Endothelial cell of hepatic sinusoid (primary cell): ENCODE results near the gene SRGAP1.

Experiments
- in situ Hi-C: cut with HindIII; loops from 2 replicates; pipeline ENCODE4 v1.10.0; 2017; ENCODE audit warnings: low sequenced_read_pairs

The SRGAP1 gene

DNA sequence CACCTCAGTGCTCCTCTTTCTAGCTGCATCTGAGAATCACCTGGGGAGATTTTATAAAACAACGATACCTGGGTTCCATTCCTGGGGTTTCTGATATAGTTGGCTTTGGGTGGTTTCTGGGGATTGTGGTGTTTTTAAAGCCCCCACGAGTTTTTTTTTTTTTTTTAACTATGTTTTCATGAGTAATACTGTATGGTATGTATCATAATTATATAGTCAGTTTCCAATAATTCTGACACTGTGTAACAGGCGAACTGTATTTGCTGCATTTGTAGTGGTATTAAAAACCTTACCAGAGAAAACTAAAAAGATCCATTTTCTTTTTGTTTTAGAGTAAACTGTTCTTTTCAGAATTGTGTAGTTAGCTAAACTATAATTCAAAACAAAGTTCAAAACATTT, 84.9 kb downstream of the SRGAP1 start:
- in situ Hi-C loops = loop anchor here (5.0 kb wide), 1 partner anchor 62 kb away; no protein-coding TSS in a partner anchor

DNA sequence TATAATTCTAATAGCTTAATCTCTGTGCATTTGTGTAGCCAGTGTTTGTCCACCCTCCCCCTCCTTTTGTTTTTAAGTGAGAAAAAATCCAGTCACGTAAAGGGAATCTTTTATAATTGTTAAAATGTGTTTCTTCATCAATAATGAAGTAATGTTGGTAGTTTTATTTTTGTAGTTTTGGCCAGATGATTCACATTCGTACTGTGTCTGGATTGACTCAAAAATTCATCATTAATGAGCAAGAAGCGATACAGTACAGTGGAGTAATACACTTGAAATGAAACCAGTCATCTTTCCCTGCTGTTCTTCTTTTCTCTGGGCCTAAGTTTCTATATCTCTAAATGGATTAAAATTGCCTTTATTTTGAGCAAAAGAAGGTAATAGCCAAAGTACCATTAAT, 86.5 kb downstream of the SRGAP1 start:
- in situ Hi-C loops = no loop called here

DNA sequence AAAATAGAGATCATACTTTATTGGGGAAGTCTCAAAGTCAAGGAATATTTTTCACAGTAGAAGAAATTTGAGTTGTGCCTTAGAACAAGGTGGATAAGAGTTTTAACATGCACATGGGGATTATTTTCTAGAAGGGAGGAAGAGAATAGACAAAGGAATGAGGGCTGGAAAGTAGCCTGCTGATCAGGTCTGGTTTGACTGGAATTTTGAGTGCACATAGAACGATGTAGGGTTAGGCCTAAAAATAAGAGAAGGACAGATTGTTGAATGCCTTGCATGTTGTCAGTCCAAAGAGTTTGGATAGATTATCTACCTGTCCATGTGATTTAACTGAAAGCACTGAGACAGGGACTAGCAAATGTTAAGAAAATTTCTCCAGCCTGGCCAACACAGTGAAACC, 87.2 kb downstream of the SRGAP1 start:
- in situ Hi-C loops = no loop called here

DNA sequence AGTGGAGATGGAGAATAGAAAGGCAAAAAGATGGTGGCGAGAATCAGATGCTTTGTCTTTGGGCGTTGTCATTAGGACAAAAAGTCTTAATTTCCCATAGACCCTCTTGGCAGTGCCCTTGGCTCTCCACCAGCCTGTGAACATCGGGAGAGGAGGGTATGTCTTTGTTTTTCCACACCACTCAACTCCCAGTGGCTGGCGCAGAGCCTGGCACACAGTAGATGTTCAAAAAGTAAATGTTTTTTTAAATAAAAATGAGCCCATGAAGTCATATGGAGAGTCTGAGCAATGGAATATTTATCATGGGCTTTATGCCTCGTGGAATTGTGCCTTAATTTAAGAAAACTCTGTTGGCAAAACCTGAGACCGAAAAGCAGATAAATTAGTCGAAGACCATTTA, 90.4 kb downstream of the SRGAP1 start:
- in situ Hi-C loops = no loop called here

DNA sequence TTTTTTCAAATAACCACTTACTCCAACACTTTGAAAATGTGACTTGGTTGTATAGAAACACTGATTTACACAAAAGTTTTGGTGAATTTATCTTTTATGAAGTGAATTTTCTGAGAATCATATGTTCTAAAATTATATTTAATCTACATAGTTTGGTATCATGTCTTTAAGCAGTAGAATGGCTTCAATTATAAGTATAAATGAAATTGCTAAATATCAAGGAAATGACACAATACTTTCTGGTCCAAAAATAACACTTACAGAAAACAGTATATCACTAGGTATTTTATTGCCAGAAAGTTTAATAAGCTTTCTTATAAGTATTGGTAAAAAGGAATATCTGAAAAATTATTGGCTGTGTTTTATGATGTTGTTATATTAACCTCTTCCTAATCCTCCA, 90.9 kb downstream of the SRGAP1 start:
- in situ Hi-C loops = no loop called here

DNA sequence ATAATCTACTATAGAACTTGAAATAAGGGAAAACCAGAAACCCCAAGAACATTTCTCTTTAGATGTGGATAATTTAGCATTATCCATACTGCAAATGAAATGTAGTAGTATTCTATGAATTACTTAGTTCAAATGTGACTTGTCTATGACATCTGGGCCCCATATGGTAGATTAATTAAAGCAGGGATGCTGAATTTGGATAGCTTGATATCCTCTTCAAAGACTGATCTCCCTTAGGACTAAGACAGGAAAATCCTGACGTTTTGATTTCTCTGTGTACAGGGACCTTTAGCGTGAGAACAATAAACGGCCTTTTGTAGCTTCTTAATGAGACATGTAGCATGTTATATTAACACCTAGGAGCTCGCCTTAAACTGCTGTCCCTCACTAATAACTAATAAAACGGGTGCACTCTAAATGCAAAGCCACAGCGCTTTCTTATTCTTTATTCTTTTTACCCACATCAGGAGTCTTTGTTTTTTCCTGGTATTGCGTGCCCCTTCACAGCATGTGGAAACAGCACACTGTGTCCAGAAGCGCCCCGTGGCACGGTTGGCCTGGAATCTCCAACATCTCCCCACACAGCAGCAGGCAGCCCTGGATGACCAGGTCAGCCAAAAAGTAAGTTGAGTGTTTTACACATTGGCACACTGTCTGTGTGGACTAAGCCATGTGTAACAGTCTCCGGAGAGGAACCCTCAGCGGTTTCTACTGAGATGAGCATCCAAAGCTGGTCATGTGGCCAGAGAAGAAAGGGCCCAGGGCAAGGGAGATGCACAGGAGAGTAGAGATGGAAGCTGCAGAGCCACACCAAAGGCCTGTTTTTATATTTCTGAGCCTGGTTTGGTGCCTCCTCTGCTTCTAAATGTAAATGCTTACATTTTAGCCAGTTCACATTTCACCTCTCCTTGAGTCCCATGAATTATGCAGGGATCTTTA, 93.1 kb downstream of the SRGAP1 start:
- in situ Hi-C loops = no loop called here

DNA sequence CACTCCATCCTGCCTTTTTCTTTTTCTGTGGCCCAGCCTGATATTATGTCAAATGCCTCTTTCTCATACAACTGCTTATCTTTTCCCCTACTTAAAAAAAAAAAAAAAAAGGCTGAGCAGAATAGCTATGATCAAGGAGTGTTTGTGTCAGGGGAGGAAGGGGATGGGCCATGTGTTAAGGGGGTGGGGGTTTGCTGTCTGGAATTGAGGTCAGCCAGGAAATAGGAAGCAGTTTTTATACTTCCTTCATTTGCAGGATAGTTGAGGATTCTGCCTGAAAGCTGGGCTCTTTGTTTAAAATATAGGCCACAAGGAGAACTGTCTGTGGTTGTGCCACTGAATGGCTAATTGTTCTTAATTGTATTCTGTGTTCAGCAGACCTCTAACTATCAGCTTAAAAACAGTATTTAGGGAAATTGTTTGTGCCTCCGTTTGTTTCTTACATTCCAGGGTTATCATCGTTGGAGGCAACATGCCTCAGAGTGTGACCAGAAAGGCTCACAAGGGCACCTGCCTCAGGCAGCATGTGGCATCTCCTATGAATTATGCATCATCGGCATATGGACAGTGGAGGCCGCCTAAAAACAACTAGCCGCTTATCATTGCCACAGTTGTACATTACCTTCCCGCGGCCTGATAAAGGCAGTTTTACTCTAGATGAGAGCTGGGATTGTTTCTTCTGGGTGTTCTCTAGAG, 96.0 kb downstream of the SRGAP1 start:
- in situ Hi-C loops = no loop called here

DNA sequence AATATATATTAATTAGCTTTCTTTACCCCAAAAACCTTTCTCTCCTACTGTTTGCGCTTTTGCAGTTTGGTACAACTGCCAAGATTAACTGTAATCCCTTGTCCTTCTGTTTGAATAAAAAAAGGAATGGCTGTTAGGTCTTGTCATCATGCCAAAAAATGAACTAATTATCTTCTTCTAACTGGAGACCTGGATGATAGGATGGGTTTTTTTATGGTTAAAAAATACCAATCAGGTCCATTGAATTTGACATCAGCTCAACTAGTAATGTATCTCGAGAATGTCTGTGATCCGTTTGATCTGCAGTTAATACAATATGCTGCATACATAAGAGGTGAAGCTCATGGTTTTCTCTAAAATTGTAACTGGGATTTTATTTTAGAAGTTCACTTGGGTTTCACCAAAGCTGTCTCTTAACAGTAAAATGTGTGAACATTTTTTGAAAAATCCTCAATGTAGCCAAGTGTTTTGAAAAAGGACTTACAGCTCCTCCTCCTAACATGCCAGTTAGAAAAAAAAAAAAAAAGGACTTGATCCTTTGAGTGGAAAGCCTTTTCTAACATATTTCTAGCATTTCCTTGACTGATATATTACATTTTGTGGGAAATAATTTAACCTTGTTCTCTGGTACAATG, 96.8 kb downstream of the SRGAP1 start:
- in situ Hi-C loops = no loop called here

DNA sequence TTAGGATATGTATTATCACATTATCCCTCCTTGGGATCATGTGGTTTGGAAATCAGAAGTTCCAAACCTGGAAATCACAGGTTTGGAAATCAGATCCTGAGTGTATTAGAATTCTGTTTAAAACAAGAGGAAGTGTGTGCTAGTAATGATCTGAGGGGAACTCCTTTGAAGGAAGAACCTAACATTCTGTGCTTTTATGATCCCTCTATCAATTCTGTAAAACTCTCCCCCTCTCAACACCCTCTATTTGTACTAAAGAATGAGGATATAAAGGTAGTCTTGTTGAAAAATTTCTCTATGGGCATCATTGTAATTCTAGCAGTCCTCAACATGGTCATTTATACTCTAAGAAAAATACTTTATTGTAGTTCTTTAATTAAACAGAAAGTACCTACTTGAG, 97.4 kb downstream of the SRGAP1 start:
- in situ Hi-C loops = no loop called here

DNA sequence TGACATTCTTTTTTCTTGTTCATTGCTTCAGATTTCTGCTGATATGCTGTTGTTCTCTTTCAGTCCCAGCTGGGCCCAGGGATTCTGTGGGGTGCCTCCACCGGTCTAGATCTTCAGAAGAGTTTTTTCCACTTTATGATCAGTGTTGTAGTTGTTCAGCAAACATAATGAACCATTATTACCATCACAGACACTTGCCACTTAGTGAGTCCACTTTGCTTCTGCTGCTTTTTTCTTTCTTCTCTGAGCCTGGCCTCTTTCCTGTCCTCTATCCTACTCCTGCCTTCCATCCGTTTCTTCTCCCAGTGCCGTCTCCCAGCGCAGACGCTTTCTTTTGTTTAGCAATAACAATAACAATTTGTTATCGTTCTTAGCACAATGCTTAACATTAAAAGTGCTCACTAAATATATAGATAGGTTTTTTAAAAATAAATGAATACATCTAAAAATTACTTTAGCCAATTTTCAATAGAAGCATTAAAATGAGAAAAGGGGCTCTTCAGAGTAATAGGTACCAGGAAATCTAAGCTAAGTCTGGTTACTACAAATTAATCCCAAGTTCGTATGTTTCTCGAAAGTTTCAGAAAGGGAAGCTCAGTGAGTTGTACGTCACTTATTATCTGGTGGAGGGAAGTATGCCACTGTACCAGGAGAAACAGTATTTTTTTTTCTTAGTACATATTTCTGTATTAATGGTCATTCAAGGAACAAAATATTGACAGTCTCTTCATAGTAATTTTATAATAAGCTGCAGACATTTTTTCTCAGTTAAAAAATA, 98.2 kb downstream of the SRGAP1 start:
- in situ Hi-C loops = no loop called here

DNA sequence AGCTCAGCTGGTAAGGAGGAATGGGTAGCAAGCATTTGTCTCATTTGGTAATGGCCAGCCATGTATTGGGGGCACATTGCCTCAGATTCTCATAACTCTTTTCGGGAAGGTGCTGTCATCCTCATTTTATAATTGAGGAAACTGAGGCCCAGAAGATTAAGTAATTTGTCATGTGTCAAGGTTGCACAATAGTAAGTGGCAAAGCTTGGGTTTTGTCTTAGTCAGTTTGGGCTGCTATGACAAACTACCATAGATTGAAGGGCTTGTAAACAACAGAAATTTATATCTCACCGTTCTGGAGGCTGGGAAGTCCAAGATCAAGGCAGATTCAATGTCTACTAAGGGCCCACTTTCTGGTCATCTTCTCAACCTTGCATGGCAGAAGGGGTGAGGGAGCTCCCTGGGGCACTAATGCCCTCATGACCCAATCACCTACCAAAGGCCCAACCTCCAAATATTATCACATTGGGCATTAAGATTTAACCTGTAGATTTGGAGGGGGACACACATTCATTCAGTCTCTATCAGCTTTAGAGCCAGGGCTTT, 99.6 kb downstream of the SRGAP1 start:
- in situ Hi-C loops = no loop called here

DNA sequence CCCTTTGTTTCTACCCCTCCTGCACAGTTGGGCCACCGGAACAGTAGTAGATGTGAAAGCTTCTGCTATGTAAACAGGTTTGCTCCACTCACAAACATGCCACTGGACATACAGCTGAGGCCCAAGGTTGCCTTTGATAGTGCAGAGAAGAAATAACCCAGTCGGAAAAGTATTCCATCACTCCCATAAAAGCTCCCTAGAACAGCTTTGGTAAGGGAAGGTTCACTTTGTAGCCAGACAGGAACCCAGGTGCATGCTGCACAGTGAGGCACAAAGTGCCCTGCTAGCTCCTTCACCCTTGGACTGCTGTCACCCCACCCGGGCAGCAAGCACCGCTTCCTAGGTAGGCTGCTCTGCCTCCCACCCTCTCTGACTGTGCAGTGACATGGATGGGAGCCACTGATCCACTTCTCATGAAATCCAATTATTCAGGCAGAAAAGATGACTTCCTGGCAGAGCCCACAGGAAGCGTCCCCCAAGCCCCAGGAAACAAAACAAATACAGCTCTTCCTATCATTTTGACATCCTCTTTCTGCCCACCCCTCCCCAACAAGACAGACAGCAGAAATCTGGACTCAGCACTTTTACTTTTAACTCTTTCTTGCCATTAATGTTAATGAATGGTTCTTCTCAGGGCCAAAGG, 100.2 kb downstream of the SRGAP1 start:
- in situ Hi-C loops = no loop called here

DNA sequence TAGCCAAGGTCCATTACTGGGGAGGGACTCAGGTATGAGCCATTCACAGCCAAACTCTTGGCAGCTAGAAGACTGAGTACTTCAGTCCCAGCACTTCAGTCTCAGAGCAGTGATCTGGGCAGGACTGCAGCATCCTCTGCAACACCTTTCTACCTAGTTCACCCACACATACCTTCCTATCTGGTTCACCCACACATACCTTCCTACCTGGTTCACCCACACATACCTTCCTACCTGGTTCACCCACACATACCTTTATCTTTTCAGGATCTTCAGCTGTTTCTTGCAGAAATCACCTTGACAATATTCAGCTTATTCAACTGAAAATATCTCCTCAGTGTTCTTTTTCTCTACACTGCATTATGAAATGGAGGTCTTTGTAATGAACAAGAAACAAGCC, 101.3 kb downstream of the SRGAP1 start:
- in situ Hi-C loops = no loop called here

DNA sequence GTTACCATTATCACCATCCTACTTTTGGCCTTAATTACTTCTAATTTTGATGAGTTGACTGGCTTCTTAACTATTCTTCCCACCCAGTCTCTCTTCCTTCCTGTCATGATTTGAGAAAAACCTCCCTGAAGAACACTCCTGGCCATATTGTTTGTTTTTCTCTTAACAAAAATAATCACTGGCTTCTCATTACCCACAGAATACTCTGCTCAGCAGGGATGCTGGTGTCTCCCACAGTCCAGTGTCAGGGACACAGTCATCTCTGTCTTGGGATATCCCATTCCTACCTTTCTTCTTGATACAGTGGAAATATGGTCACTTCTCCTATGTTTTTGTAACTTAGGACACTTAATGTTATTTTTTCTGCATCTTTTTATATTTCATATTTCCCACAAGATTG, 103.7 kb downstream of the SRGAP1 start:
- in situ Hi-C loops = no loop called here

DNA sequence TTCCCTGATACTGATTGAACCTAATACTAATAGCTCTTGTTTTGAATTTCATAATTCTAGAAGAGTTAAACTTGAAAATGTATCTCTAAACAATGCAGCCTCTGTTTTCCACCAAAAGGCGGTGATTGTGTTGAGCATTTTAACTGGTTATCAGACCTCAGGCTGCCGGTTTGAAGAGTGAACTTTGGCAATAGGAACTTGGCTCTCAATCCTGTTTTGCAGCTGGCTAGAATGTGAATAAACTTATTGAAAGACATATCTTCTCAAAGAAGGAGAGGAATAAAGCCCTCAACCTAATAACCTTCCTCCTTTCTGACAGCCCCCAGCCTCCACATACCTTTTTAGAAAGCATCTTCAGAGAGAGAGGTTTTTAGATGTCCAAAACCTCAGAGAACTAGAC, 105.4 kb downstream of the SRGAP1 start:
- in situ Hi-C loops = no loop called here

DNA sequence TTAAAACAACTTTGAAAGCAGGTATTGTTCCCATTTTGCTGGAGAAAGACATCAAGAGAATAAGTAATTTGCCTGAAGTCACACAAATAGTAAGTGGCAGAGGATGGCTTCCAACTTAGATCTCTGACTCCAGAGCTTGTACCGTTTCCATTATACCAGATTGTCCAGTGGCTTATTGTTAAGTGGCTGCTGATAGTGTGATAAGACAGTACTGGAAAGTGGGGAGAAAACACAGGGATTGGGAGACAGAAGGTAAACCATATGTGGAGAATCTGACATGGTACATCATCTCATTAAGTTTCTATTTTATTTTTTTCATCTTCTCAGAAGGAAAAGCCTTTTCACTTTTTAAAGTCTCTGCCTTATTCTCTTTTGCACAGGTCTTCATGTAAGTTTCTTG, 108.5 kb downstream of the SRGAP1 start:
- in situ Hi-C loops = no loop called here

DNA sequence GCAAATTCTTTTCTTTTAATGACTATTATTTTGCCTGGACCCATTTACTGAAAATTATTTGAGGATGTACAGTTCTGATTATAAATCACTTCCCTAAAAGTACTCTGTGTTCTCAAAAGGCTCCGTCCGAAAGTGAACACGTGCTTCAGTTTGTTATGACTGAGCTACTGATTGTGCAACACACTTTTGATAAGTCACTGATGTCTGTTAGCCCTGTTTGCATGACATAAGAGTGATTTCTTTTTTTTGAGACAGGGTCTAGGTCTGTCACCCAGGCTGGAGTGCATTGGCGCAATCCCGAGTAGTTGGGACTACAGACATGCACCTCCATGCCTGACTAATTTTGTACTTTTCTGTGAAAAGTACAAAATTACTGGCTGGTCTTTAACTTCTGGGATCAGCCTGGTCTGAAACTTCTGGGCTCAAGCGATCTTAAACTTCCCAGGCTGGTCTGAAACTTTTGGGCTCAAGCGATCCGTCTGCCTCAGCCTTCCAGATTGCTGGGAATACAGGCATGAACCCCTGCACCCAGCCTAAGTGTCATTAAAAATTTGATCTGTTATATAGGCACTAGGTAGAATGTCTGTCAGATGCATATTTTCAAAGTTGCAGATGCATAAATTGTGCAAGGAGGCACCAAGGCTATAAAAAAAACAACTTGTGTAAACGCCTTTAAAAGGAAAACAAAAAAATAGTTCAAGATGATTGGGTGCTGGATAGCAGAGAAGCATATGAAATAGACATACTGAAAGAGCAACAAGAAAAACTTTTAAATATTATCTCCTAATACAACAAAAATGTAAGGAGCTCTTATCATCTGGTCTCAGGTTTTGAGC, 111.5 kb downstream of the SRGAP1 start:
- in situ Hi-C loops = no loop called here

DNA sequence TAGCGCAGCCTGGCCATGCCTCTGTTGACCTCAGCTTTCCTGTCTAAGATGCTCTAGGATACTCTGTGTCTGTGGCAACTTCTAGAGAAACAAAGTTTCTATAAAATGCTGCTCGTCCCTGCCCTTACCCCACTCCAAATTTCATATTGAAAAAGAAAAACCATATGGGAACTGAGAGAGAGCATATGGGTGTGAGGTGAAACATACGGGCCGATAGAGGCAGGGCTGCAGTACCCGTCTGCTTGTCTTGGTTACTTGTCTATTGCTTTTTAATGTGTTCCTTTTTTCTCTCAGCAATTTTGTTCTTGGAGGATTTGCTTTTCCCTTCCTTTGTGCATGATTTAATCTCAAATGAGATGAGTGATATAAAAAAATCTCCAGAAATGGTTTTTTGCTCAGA, 113.0 kb downstream of the SRGAP1 start:
- in situ Hi-C loops = no loop called here

DNA sequence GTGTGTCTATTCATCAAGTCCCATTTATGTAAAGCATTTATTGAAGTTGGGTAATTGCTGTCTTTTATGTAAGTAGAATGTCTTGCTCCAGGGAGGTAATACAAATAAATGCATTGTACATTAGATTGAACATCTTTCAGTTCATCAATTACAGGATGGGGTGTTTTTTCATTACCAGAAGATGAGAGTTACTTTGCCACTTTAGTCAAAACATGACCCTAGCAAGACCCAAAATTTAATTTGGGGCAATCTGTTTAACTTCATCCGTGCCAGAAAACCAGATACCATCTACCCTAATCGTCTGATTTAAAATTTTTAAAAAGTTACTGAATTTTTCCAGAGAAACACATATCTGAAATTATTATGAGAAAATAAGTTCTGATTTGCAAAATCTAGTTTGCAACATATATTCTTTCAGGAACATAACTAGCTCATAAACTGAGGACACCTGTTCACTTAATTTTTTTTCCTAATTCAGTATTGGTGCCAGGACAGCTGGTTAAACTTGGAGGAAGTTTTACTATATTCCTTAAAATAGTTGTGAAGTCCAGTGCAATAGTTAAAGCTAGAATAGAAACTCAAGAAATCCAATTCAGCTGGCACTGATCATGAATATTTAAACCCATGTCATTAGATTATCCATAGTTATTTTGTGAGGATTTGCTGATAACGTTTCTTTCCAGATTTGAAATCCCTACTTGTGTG, 114.5 kb downstream of the SRGAP1 start:
- in situ Hi-C loops = no loop called here
